SH-SY5Y (cell line): ENCODE measurements around the gene HIVEP3.

Source experiments
- GATA2 ChIP-seq: IDR thresholded peaks from 2 replicates; pipeline ENCODE4 v1.6.1; 2011; ENCODE audit warnings: mild to moderate bottlenecking, low read depth, low read length
- GATA3 ChIP-seq: IDR thresholded peaks from 2 replicates; pipeline ENCODE4 v1.6.1; 2011; ENCODE audit warnings: low read depth, mild to moderate bottlenecking, low read length, moderate library complexity

GRCh38 chr1:41541592-41541952 is 377.1 kb downstream of the HIVEP3 start:
- TF ChIP-seq GATA3, result no peak
- no peak for TF ChIP-seq GATA2
